Thyroid gland (tissue), 4 donors: Measurements from ENCODE around the gene RNF26.

Experiments used
- POLR2A ChIP-seq, 2 donors: fragments of 450-650 bp; IDR thresholded peaks; one replicate each; pipeline ENCODE4 v1.6.1; 2017; ENCODE audit warnings: antibody characterized with exemption in 2 of 2, mild to moderate bottlenecking in 2 of 2, moderate library complexity in 1 of 2
- TF ChIP-seq, protein P1 (sequence below), 6 experiments: fragments of 200-600 bp in 3 of 6; fragments of 450-650 bp in 3 of 6; sonication (generic) in 3 of 6; IDR thresholded peaks; one replicate each; pipeline ENCODE4 v1.5.1; 2016 to 2019; ENCODE audit warnings: antibody characterized with exemption in 6 of 6, mild to moderate bottlenecking in 2 of 6, inconsistent platforms in 1 of 6, moderate library complexity in 1 of 6

DNA sequence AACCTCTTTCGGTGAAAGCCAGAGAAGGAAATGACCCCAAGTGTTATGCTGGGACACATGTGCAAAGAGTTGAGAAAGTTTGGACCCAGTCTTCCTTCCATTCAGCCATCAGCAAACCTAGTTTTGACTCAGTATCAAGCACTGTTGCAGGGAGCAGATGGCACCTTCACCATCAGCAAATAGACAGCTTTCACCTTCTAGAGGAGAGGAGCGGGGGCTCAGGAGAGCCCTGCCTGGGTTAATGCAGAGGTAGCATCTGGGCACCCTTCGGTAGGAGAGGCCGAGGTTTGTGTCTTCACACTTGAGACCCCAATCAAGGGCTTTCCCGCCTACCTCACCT lies 28.4 kb downstream of the RNF26 start:
- TF ChIP-seq, protein P1, sequence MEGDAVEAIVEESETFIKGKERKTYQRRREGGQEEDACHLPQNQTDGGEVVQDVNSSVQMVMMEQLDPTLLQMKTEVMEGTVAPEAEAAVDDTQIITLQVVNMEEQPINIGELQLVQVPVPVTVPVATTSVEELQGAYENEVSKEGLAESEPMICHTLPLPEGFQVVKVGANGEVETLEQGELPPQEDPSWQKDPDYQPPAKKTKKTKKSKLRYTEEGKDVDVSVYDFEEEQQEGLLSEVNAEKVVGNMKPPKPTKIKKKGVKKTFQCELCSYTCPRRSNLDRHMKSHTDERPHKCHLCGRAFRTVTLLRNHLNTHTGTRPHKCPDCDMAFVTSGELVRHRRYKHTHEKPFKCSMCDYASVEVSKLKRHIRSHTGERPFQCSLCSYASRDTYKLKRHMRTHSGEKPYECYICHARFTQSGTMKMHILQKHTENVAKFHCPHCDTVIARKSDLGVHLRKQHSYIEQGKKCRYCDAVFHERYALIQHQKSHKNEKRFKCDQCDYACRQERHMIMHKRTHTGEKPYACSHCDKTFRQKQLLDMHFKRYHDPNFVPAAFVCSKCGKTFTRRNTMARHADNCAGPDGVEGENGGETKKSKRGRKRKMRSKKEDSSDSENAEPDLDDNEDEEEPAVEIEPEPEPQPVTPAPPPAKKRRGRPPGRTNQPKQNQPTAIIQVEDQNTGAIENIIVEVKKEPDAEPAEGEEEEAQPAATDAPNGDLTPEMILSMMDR (IDR thresholded peaks at IDR 0.05) = no peak
- TF ChIP-seq POLR2A (IDR thresholded peaks at IDR 0.05) = no peak
